K562 (cell line): Measurements from ENCODE around the gene TP53BP2. TPM values are rescaled to one million over a fixed set of nuclear protein-coding genes. Genes with fewer than 3 reads are reported as not detected.

Experiments
- CHD1 ChIP-seq: fragments of 200-600 bp; sonication (generic); IDR thresholded peaks from one replicate; pipeline ENCODE4 v1.6.1; 2012; ENCODE audit warnings: mild to moderate bottlenecking, moderate library complexity, low read length, inconsistent platforms
- CREM ChIP-seq: IDR thresholded peaks from 2 replicates; pipeline ENCODE4 v1.6.1; 2014; ENCODE audit warnings: antibody characterized with exemption, low read depth
- CXXC5 ChIP-seq: fragments of 250-450 bp; sonication (Bioruptor Pico); IDR thresholded peaks from 2 replicates; pipeline ENCODE4 v1.8.0; 2022; ENCODE audit warnings: inconsistent platforms, mild to moderate bottlenecking, moderate library complexity
- EP300 ChIP-seq: IDR thresholded peaks from 2 replicates; pipeline ENCODE4 v1.6.1; 2012; ENCODE audit warnings: low read length, improper control_type of control experiment
- HDAC3 ChIP-seq: fragments of 450-650 bp; IDR thresholded peaks from 2 replicates; pipeline ENCODE4 v1.6.1; 2018; ENCODE audit warnings: borderline replicate concordance, mild to moderate bottlenecking, moderate library complexity; ENCODE audit not compliant: partially characterized antibody
- HLTF ChIP-seq: fragments of 450-650 bp; IDR thresholded peaks from 2 replicates; pipeline ENCODE4 v1.6.1; 2016
- JUND ChIP-seq, 2 experiments: IDR thresholded peaks; 2 replicates in 1 of 2; 3 replicates in 1 of 2; pipeline ENCODE4 v1.6.1; 2011; ENCODE audit warnings: borderline replicate concordance in 2 of 2, low read depth in 2 of 2, low read length in 2 of 2, improper control_type of control experiment in 1 of 2, missing biosample characterization in 1 of 2, missing genetic modification characterization in 1 of 2, missing genetic modification reagents in 1 of 2
- KLF16 ChIP-seq: IDR thresholded peaks from 2 replicates; pipeline ENCODE4 v1.6.1; 2016; ENCODE audit warnings: antibody characterized with exemption
- MAFF ChIP-seq: IDR thresholded peaks from 2 replicates; pipeline ENCODE4 v1.6.1; 2012; ENCODE audit warnings: low read length, improper control_type of control experiment
- NR2F6 ChIP-seq: fragments of 450-650 bp; formaldehyde crosslinking; IDR thresholded peaks from 2 replicates; pipeline ENCODE4 v1.4.0; 2020; ENCODE audit warnings: mild to moderate bottlenecking
- OTX1 ChIP-seq: fragments of 450-650 bp; formaldehyde crosslinking; IDR thresholded peaks from 2 replicates; pipeline ENCODE4 v1.4.0; 2022; ENCODE audit warnings: mild to moderate bottlenecking
- PURB ChIP-seq: sonication (generic); formaldehyde crosslinking; IDR thresholded peaks from 2 replicates; pipeline ENCODE4 v1.9.0; 2021; ENCODE audit warnings: low read depth, mild to moderate bottlenecking, missing genetic modification reagents
- SAP30 ChIP-seq: fragments of 200-600 bp; sonication (generic); IDR thresholded peaks from 2 replicates; pipeline ENCODE4 v1.6.1; 2012; ENCODE audit warnings: borderline replicate concordance, low read depth, mild to moderate bottlenecking, moderate library complexity, low read length, control low read depth, inconsistent platforms; ENCODE audit not compliant: insufficient read depth, poor library complexity, severe bottlenecking
- SMAD3 ChIP-seq: fragments of 450-650 bp; formaldehyde crosslinking; conservative IDR thresholded peaks from 2 replicates; pipeline ENCODE4 v1.4.0; 2020; ENCODE audit warnings: mild to moderate bottlenecking
- SMARCA5 ChIP-seq: fragments of 450-650 bp; IDR thresholded peaks from 2 replicates; pipeline ENCODE4 v1.6.1; 2016
- ZNF212 ChIP-seq: fragments of 450-650 bp; formaldehyde crosslinking; IDR thresholded peaks from 2 replicates; pipeline ENCODE4 v1.4.0; 2020; ENCODE audit warnings: mild to moderate bottlenecking
- ZNF239 ChIP-seq: fragments of 250-450 bp; sonication (Bioruptor Pico); IDR thresholded peaks from 2 replicates; pipeline ENCODE4 v1.4.0; 2020; ENCODE audit warnings: mild to moderate bottlenecking
- ZNF561 ChIP-seq: fragments of 450-650 bp; formaldehyde crosslinking; conservative IDR thresholded peaks from 2 replicates; pipeline ENCODE4 v1.4.0; 2020; ENCODE audit warnings: mild to moderate bottlenecking, moderate library complexity
- ZNF584 ChIP-seq: fragments of 200-800 bp; sonication (Bioruptor generic); IDR thresholded peaks from 2 replicates; pipeline ENCODE4 v1.6.1; 2016; ENCODE audit warnings: low read depth, mild to moderate bottlenecking, missing genetic modification characterization, missing compliant biosample characterization
- ZNF79 ChIP-seq: fragments of 250-450 bp; sonication (Bioruptor Pico); IDR thresholded peaks from 2 replicates; pipeline ENCODE4 v1.4.0; 2020; ENCODE audit warnings: low read depth, mild to moderate bottlenecking, moderate library complexity
- polyA plus RNA-seq, 8 experiments: library from polyadenylated mRNA; depleted of rRNA in 4 of 8; stranded (reverse) in 5 of 8; unstranded in 3 of 8; fragments of >200 nt; fragmentation: Nextera tagmentation in 2 of 8; fragmentation: Illumina TruSeq in 1 of 8; extraction: Ambion mirVana in 2 of 8; extraction: Trizol in 1 of 8; gene quantifications; 2 replicates each; pipeline versions ENCODE4 v1.2.1 to v1.2.3, GENCODE V29; 2011 to 2014; ENCODE audit warnings: inconsistent platforms in 1 of 8, missing spikeins in 1 of 8
- total RNA-seq, 7 experiments: library from RNA; depleted of rRNA in 6 of 7; stranded (reverse); fragments of >200 nt in 6 of 7; fragmentation: Illumina TruSeq in 2 of 7; extraction: Trizol in 2 of 7; gene quantifications; 2 replicates each; pipeline versions ENCODE4 v1.2.1 to v1.2.3, GENCODE V29; 2011 to 2021; ENCODE audit warnings: low replicate concordance in 1 of 7
- TF ChIP-seq, protein P1 (sequence below), 3 experiments: IDR thresholded peaks in 2 of 3; conservative IDR thresholded peaks in 1 of 3; 2 replicates each; pipeline ENCODE4 v1.5.1; 2011 to 2012; ENCODE audit warnings: low read length in 3 of 3, mild to moderate bottlenecking in 3 of 3, control low read depth in 2 of 3, improper control_type of control experiment in 1 of 3, inconsistent platforms in 1 of 3, low read depth in 1 of 3, mixed read lengths in 1 of 3, moderate library complexity in 1 of 3; ENCODE audit not compliant: insufficient read depth in 2 of 3
- TF ChIP-seq, protein P2 (sequence below), 2 experiments: fragments of 450-650 bp; IDR thresholded peaks; 2 replicates each; pipeline ENCODE4 v1.6.1; 2016
- TF ChIP-seq, protein P3 (sequence below): sonication (generic); formaldehyde crosslinking; IDR thresholded peaks from 2 replicates; pipeline ENCODE4 v1.8.0; 2022; ENCODE audit warnings: mild to moderate bottlenecking, missing genetic modification reagents
- TF ChIP-seq, protein P4 (sequence below): sonication (generic); formaldehyde crosslinking; IDR thresholded peaks from 2 replicates; pipeline ENCODE4 v1.8.0; 2023; ENCODE audit warnings: mild to moderate bottlenecking, missing genetic modification reagents

Gene TP53BP2
- total and polyA plus RNA-seq, 9 of the 15 experiments (the other 6 are each of a cell fraction or from before 2014, with no cell fraction given), result 17.0 to 69.6 (median 40.1) TPM

DNA sequence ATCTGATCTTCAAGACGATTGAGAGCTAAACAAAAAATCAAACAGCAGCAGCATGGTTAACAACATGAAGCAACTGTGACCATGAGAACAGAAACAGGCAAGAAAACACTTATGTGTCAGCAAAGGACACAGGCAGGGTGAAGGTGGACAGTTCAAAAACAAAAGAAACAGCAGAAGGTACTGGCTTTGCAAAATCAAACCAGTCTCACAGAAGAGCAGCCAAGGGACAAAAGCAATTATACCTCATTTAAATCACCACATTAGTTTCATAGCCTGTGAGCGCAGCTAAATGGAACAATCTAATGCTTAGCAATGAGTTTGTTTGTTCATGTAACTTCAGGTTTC, 74.3 kb downstream of the TP53BP2 start (continued):
- TF ChIP-seq JUND (IDR thresholded peaks at IDR 0.05; ENCODE audit: borderline replicate concordance, low read depth, low read length), result no peak
- TF ChIP-seq JUND (tag; IDR thresholded peaks at IDR 0.05; ENCODE audit: borderline replicate concordance, low read depth, low read length), result no peak
- TF ChIP-seq ZNF239, result peak; percentile 12; the same call in 1 of the 2 replicates
- TF ChIP-seq ZNF584, result no peak
- TF ChIP-seq ZNF212 (CRISPR knock-in tag), result no peak
- no peak for TF ChIP-seq ZNF561 (CRISPR knock-in tag)
- 0 out of 2 replicates have a peak, but pooled peaks have one; percentile 30 for TF ChIP-seq SMAD3 (CRISPR knock-in tag)
- no peak for TF ChIP-seq MAFF
- TF ChIP-seq, protein P1, sequence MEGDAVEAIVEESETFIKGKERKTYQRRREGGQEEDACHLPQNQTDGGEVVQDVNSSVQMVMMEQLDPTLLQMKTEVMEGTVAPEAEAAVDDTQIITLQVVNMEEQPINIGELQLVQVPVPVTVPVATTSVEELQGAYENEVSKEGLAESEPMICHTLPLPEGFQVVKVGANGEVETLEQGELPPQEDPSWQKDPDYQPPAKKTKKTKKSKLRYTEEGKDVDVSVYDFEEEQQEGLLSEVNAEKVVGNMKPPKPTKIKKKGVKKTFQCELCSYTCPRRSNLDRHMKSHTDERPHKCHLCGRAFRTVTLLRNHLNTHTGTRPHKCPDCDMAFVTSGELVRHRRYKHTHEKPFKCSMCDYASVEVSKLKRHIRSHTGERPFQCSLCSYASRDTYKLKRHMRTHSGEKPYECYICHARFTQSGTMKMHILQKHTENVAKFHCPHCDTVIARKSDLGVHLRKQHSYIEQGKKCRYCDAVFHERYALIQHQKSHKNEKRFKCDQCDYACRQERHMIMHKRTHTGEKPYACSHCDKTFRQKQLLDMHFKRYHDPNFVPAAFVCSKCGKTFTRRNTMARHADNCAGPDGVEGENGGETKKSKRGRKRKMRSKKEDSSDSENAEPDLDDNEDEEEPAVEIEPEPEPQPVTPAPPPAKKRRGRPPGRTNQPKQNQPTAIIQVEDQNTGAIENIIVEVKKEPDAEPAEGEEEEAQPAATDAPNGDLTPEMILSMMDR (IDR thresholded peaks at IDR 0.05 in 2 of 3, conservative IDR thresholded peaks at IDR 0.05 in 1 of 3; ENCODE audit: insufficient read depth in 2 of 3, low read depth in 1 of 3, low read length in 3 of 3), result no peak
- TF ChIP-seq PURB (CRISPR knock-in tag), result no peak
- 0 out of 2 replicates have a peak, but pooled peaks have one; percentile 1 for TF ChIP-seq HLTF
- no peak for TF ChIP-seq CHD1
- TF ChIP-seq NR2F6 (CRISPR knock-in tag), result 0 out of 2 replicates have a peak, but pooled peaks have one; percentile 60
- TF ChIP-seq ZNF79, result 0 out of 2 replicates have a peak, but pooled peaks have one; percentile 3
- peak; percentile 1; the same call in 1 of the 2 replicates for TF ChIP-seq CXXC5 (CRISPR knock-in tag)
- no peak for TF ChIP-seq KLF16
- TF ChIP-seq SAP30, result no peak
- TF ChIP-seq CREM, result no peak
- TF ChIP-seq, protein P2, sequence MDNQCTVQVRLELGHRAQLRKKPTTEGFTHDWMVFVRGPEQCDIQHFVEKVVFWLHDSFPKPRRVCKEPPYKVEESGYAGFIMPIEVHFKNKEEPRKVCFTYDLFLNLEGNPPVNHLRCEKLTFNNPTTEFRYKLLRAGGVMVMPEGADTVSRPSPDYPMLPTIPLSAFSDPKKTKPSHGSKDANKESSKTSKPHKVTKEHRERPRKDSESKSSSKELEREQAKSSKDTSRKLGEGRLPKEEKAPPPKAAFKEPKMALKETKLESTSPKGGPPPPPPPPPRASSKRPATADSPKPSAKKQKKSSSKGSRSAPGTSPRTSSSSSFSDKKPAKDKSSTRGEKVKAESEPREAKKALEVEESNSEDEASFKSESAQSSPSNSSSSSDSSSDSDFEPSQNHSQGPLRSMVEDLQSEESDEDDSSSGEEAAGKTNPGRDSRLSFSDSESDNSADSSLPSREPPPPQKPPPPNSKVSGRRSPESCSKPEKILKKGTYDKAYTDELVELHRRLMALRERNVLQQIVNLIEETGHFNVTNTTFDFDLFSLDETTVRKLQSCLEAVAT (IDR thresholded peaks at IDR 0.05), result 0 out of 4 replicates have a peak, but pooled peaks of 1 of the 2 experiments have one; percentile 17
- TF ChIP-seq, protein P3, sequence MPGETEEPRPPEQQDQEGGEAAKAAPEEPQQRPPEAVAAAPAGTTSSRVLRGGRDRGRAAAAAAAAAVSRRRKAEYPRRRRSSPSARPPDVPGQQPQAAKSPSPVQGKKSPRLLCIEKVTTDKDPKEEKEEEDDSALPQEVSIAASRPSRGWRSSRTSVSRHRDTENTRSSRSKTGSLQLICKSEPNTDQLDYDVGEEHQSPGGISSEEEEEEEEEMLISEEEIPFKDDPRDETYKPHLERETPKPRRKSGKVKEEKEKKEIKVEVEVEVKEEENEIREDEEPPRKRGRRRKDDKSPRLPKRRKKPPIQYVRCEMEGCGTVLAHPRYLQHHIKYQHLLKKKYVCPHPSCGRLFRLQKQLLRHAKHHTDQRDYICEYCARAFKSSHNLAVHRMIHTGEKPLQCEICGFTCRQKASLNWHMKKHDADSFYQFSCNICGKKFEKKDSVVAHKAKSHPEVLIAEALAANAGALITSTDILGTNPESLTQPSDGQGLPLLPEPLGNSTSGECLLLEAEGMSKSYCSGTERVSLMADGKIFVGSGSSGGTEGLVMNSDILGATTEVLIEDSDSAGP (CRISPR knock-in tag), result no peak
- no peak for TF ChIP-seq EP300
- TF ChIP-seq, protein P4, sequence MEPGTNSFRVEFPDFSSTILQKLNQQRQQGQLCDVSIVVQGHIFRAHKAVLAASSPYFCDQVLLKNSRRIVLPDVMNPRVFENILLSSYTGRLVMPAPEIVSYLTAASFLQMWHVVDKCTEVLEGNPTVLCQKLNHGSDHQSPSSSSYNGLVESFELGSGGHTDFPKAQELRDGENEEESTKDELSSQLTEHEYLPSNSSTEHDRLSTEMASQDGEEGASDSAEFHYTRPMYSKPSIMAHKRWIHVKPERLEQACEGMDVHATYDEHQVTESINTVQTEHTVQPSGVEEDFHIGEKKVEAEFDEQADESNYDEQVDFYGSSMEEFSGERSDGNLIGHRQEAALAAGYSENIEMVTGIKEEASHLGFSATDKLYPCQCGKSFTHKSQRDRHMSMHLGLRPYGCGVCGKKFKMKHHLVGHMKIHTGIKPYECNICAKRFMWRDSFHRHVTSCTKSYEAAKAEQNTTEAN, result peak; percentile 70; the same call in 1 of the 2 replicates
- no peak for TF ChIP-seq HDAC3
- TF ChIP-seq SMARCA5, result peak; percentile 69; the same call in 1 of the 2 replicates
- 0 out of 2 replicates have a peak, but pooled peaks have one; percentile 14 for TF ChIP-seq OTX1 (CRISPR knock-in tag)
